ENCODE measurements around the gene KCNK16. TPM values are rescaled to one million over a fixed set of nuclear protein-coding genes. Genes with fewer than 3 reads are reported as not detected.

The KCNK16 gene
- total and polyA plus RNA-seq, 2 experiments from 2014 or later = not detected

DNA sequence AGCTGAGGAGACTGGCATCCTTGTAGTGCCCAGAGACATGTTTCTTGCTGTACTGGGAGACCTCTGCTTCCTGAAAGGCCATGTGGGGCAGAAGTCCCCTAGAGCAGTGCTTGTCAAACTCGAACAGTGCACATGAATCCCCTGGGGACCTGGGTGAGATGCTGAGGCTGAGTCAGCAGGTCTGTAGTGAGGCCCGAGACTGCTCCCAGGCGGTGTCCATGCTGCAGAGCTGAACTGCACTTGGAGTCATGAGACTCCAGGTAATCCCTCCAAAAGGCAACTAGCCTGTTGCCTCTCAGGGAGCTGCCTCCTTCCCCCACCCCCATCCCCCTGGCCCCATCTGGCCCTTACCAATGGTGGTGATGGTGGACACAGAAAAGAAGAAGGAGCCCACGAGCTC, 12.0 kb downstream of the KCNK16 start:
- H3K27me3 ChIP-seq = peaks cover 51% of the 10 kb centered on the region
- no peak for DNase-seq (ENCODE audit: low spot score)

DNA sequence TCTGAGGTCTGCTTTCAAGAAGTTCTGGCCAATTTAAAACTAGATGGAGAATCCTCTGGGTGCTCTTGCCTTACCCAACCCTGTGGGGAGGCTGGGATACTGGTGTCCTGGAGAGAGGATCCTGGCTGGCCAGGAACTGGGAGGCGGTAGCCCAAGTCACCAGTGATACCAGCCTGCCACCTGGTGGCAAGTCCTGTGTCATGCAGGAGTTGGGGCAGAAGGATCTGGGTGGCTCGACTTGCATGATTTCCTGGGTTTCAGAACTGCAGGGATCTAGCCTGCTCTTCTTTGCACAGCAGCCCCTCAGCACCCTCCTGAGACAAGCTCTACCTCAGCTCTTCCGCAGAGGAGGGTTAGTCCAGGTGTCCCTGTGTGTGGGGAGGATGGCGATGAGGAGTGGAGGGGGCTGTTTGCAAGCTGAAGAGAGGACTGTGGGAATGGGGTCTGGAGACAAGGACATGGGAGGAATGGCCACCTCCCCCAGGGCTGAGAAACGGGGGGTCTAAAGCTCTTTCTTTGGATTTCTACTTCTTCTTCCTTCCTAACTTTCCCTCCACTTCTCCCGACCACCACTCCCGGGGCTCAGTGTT, 12.5 kb downstream of the KCNK16 start:
- H3K4me1 ChIP-seq (ENCODE audit: insufficient read depth) = peaks cover 8% of the 10 kb centered on the region
- no peaks in the 10 kb centered on the region for H3K9me3 ChIP-seq (ENCODE audit: low read depth)
- H3K4me3 ChIP-seq = no peak overlapping the region
- TF ChIP-seq, protein P1, sequence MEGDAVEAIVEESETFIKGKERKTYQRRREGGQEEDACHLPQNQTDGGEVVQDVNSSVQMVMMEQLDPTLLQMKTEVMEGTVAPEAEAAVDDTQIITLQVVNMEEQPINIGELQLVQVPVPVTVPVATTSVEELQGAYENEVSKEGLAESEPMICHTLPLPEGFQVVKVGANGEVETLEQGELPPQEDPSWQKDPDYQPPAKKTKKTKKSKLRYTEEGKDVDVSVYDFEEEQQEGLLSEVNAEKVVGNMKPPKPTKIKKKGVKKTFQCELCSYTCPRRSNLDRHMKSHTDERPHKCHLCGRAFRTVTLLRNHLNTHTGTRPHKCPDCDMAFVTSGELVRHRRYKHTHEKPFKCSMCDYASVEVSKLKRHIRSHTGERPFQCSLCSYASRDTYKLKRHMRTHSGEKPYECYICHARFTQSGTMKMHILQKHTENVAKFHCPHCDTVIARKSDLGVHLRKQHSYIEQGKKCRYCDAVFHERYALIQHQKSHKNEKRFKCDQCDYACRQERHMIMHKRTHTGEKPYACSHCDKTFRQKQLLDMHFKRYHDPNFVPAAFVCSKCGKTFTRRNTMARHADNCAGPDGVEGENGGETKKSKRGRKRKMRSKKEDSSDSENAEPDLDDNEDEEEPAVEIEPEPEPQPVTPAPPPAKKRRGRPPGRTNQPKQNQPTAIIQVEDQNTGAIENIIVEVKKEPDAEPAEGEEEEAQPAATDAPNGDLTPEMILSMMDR (IDR thresholded peaks at IDR 0.05; ENCODE audit: poor library complexity) = peak; percentile 85
- TF ChIP-seq EZH2 (IDR thresholded peaks at IDR 0.05; ENCODE audit: borderline replicate concordance) (no peak), EZH2phosphoT487 (IDR thresholded peaks at IDR 0.05; ENCODE audit: low read depth, severe bottlenecking, unreplicated experiment) (no peak)
- no peaks in the 10 kb centered on the region for H4K20me1 ChIP-seq (ENCODE audit: insufficient read depth, poor library complexity, severe bottlenecking)
- no peaks in the 10 kb centered on the region for H3K9me2 ChIP-seq (replicated peaks; ENCODE audit: insufficient read depth)
- H3K27me3 ChIP-seq = peaks cover 46% of the 10 kb centered on the region
- WGBS (ENCODE audit: low lambda C conversion rate, missing lambda C conversion rate) = 37% methylated on average over 7 of the region's 7 CpGs
- no peaks in the 10 kb centered on the region for H3K79me2 ChIP-seq
- H3K4me2 ChIP-seq = no peak overlapping the region
- H3K36me3 ChIP-seq (replicated peaks; ENCODE audit: insufficient read depth, low read depth) = no peaks in the 10 kb centered on the region
- no peak overlapping the region for H2AFZ ChIP-seq
- peak; percentile 83 for DNase-seq (ENCODE audit: low spot score)
- H3K27ac ChIP-seq = no peak overlapping the region

More for the DNA sequence above, 12.0 kb downstream of the KCNK16 start:
- H3K79me2 ChIP-seq = no peaks in the 10 kb centered on the region
- no peak overlapping the region for H2AFZ ChIP-seq
- H3K4me1 ChIP-seq (ENCODE audit: insufficient read depth) = peaks cover 8% of the 10 kb centered on the region
- H3K9me2 ChIP-seq (replicated peaks; ENCODE audit: insufficient read depth) = no peaks in the 10 kb centered on the region
- H3K36me3 ChIP-seq (replicated peaks; ENCODE audit: insufficient read depth, low read depth) = no peaks in the 10 kb centered on the region
- H3K4me3 ChIP-seq = no peak overlapping the region
- H3K27ac ChIP-seq = no peak overlapping the region
- no peak overlapping the region for H3K4me2 ChIP-seq
- 52% methylated on average over 4 of the region's 4 CpGs for WGBS (ENCODE audit: low lambda C conversion rate, missing lambda C conversion rate)
- H3K9me3 ChIP-seq (ENCODE audit: low read depth) = no peaks in the 10 kb centered on the region
- TF ChIP-seq, protein P1 (IDR thresholded peaks at IDR 0.05; ENCODE audit: poor library complexity) = no peak
- no peak for TF ChIP-seq EZH2phosphoT487 (IDR thresholded peaks at IDR 0.05; ENCODE audit: low read depth, severe bottlenecking, unreplicated experiment)
- no peak for TF ChIP-seq EZH2 (IDR thresholded peaks at IDR 0.05; ENCODE audit: borderline replicate concordance)
- no peaks in the 10 kb centered on the region for H4K20me1 ChIP-seq (ENCODE audit: insufficient read depth, poor library complexity, severe bottlenecking)

DNA sequence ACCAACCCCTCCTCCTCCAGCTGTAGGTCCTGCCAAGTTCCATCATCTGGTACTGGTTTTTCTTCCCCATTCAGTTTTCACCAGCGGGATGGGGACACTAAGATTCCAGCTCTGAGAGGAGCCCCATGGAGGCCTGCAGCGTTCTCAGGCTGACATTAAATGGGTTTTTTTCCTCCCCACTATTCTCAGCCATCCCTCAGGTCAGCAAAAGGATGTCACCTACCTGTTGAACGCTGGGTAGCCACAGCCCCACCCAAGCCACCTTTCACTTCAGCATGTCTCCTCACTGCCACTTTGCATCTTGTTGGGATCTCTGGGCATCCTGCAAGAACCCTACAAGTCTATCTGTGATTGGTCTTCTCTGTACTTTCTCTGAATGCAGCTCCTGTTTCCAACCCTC, 15.0 kb downstream of the KCNK16 start:
- H3K4me1 ChIP-seq (ENCODE audit: insufficient read depth) = no peaks in the 10 kb centered on the region
- no peak overlapping the region for H3K4me3 ChIP-seq
- TF ChIP-seq EZH2 (IDR thresholded peaks at IDR 0.05; ENCODE audit: borderline replicate concordance) (no peak), EZH2phosphoT487 (IDR thresholded peaks at IDR 0.05; ENCODE audit: low read depth, severe bottlenecking, unreplicated experiment) (no peak)
- TF ChIP-seq, protein P1 (IDR thresholded peaks at IDR 0.05; ENCODE audit: poor library complexity) = no peak
- no peak overlapping the region for H3K4me2 ChIP-seq
- no peaks in the 10 kb centered on the region for H4K20me1 ChIP-seq (ENCODE audit: insufficient read depth, poor library complexity, severe bottlenecking)
- 84% methylated on average over 3 of the region's 3 CpGs for WGBS (ENCODE audit: low lambda C conversion rate, missing lambda C conversion rate)
- H2AFZ ChIP-seq = no peak overlapping the region
- no peaks in the 10 kb centered on the region for H3K36me3 ChIP-seq (replicated peaks; ENCODE audit: insufficient read depth, low read depth)
- no peaks in the 10 kb centered on the region for H3K9me2 ChIP-seq (replicated peaks; ENCODE audit: insufficient read depth)
- peaks cover 20% of the 10 kb centered on the region for H3K27me3 ChIP-seq
- H3K27ac ChIP-seq = no peak overlapping the region
- no peak for DNase-seq (ENCODE audit: low spot score)
- no peaks in the 10 kb centered on the region for H3K79me2 ChIP-seq
- no peaks in the 10 kb centered on the region for H3K9me3 ChIP-seq (ENCODE audit: low read depth)
